ENCODE data around the gene TSLP.

The TSLP gene

DNA sequence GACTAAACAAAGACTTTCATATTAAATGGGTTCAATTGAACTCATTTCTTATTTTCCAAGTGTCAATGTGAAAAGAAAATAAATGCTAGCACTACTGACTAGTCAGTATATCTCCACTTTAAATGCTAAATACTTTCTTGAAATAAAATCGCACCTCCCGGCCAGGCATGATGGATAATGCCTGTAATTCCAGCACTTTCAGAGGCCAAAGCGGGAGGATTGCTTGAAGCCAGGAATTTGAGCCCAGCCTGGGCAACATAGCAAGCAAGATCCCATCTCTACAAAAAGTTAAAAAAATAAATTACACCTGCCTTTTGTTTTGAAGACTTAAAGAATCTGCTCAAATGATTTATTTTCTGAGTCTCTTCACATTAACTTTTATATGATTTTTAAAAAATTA, 55.4 kb downstream of the TSLP start:
- H3K4me3 ChIP-seq (ENCODE audit: insufficient read length, low read depth): no peak overlapping the region
- no peaks in the 10 kb centered on the region for H3K4me1 ChIP-seq (ENCODE audit: insufficient read depth, insufficient read length)
- no peak for DNase-seq (ENCODE audit: low read depth, low spot score)
- H3K9me3 ChIP-seq (ENCODE audit: insufficient read depth, low read length): no peaks in the 10 kb centered on the region
- no peaks in the 10 kb centered on the region for H3K27me3 ChIP-seq (ENCODE audit: insufficient read depth, insufficient read length)
- H3K36me3 ChIP-seq (ENCODE audit: insufficient read depth, insufficient read length, low read length): peaks cover 49% of the 10 kb centered on the region
- no peak overlapping the region for H3K9ac ChIP-seq (ENCODE audit: insufficient read length, low read depth)
- no peak for TF ChIP-seq SUZ12 (IDR thresholded peaks at IDR 0.05; ENCODE audit: extremely low read depth, insufficient read depth, insufficient read length)
- TF ChIP-seq ZNF274 (IDR thresholded peaks at IDR 0.05; ENCODE audit: low read depth, low read length): no peak
- no peak for TF ChIP-seq YY1 (IDR thresholded peaks at IDR 0.05; ENCODE audit: insufficient read depth, insufficient read length)
